GM12878 (cell line): Measurements from ENCODE around the gene TUBB. TPM values are rescaled to one million over a fixed set of nuclear protein-coding genes. Genes with fewer than 3 reads are reported as not detected.

Experiments used
- ASH2L ChIP-seq: fragments of 300-600, 200-600 bp; sonication (generic); IDR thresholded peaks from 2 replicates; pipeline ENCODE4 v1.6.1; 2017; ENCODE audit warnings: low read depth, mild to moderate bottlenecking, borderline replicate concordance
- BMI1 ChIP-seq: fragments of 450-650 bp; IDR thresholded peaks from 2 replicates; pipeline ENCODE4 v1.6.1; 2016; ENCODE audit warnings: mild to moderate bottlenecking, moderate library complexity, borderline replicate concordance
- BRCA1 ChIP-seq: IDR thresholded peaks from 2 replicates; pipeline ENCODE4 v1.6.1; 2011; ENCODE audit warnings: low read depth, low read length, improper control_type of control experiment
- HCFC1 ChIP-seq: fragments of 150-350 bp; IDR thresholded peaks from 2 replicates; pipeline ENCODE4 v1.6.1; 2014; ENCODE audit warnings: low read length
- IKZF2 ChIP-seq, 2 experiments: fragments of 450-650 bp; IDR thresholded peaks; 2 replicates each; pipeline ENCODE4 v1.6.1; 2017; ENCODE audit warnings: mild to moderate bottlenecking in 2 of 2, moderate library complexity in 2 of 2
- KDM1A ChIP-seq: fragments of 200-600 bp; sonication (generic); IDR thresholded peaks from 2 replicates; pipeline ENCODE4 v1.6.1; 2016; ENCODE audit warnings: borderline replicate concordance
- MXI1 ChIP-seq: fragments of 150-350 bp; IDR thresholded peaks from 2 replicates; pipeline ENCODE4 v1.6.1; 2011; ENCODE audit warnings: low read depth, mild to moderate bottlenecking, inconsistent platforms, low read length, improper control_type of control experiment
- NBN ChIP-seq: fragments of 450-650 bp; IDR thresholded peaks from 2 replicates; pipeline ENCODE4 v1.6.1; 2016
- NR2C1 ChIP-seq: fragments of 450-650 bp; IDR thresholded peaks from 2 replicates; pipeline ENCODE4 v1.6.1; 2017; ENCODE audit warnings: antibody characterized with exemption, mild to moderate bottlenecking, moderate library complexity
- POLR2AphosphoS5 ChIP-seq: IDR thresholded peaks from 2 replicates; pipeline ENCODE4 v1.6.1; 2011; ENCODE audit warnings: mild to moderate bottlenecking, low read length, inconsistent platforms
- TAF1 ChIP-seq: IDR thresholded peaks from 2 replicates; pipeline ENCODE4 v1.6.1; 2011; ENCODE audit warnings: mild to moderate bottlenecking, low read depth, low read length, borderline replicate concordance
- ZNF24 ChIP-seq: fragments of 450-650 bp; IDR thresholded peaks from 2 replicates; pipeline ENCODE4 v1.6.1; 2017; ENCODE audit warnings: antibody characterized with exemption, mild to moderate bottlenecking
- polyA plus RNA-seq, 11 experiments: library from polyadenylated mRNA; depleted of rRNA in 4 of 11; unstranded in 6 of 11; stranded (reverse) in 5 of 11; fragments of >200 nt; fragmentation: Nextera tagmentation in 4 of 11; fragmentation: Illumina TruSeq in 1 of 11; extraction: Ambion mirVana in 4 of 11; extraction: Trizol in 1 of 11; gene quantifications; 1 replicate in 1 of 11; 2 replicates in 10 of 11; pipeline versions ENCODE4 v1.2.1 to v1.2.3, GENCODE V29; 2011 to 2016; ENCODE audit warnings: inconsistent platforms in 2 of 11, missing spikeins in 2 of 11, low read depth in 1 of 11
- total RNA-seq, 4 experiments: library from RNA; depleted of rRNA in 3 of 4; stranded (reverse); fragments of >200 nt in 3 of 4; fragmentation: Illumina TruSeq in 1 of 4; extraction: Trizol in 1 of 4; gene quantifications; 2 replicates each; pipeline versions ENCODE4 v1.2.1 to v1.2.3, GENCODE V29; 2013 to 2021
- TF ChIP-seq, protein P1 (sequence below): fragments of 450-650 bp; IDR thresholded peaks from 2 replicates; pipeline ENCODE4 v1.6.1; 2017; ENCODE audit warnings: antibody characterized with exemption, mild to moderate bottlenecking, moderate library complexity
- TF ChIP-seq, protein P2 (sequence below), 3 experiments: IDR thresholded peaks in 2 of 3; conservative IDR thresholded peaks in 1 of 3; 2 replicates each; pipeline ENCODE4 v1.5.1; 2011; ENCODE audit warnings: low read depth in 3 of 3, low read length in 3 of 3, mild to moderate bottlenecking in 3 of 3, control low read depth in 2 of 3, moderate library complexity in 2 of 3, inconsistent platforms in 1 of 3, mixed read lengths in 1 of 3; ENCODE audit not compliant: control insufficient read depth in 2 of 3, insufficient read depth in 1 of 3; ENCODE audit errors: extremely low read depth in 1 of 3
- TF ChIP-seq, protein P3 (sequence below): fragments of 150-350 bp; IDR thresholded peaks from 2 replicates; pipeline ENCODE4 v1.6.1; 2016; ENCODE audit warnings: low read depth, low read length
- TF ChIP-seq, protein P4 (sequence below): fragments of 450-650 bp; formaldehyde crosslinking; IDR thresholded peaks from 2 replicates; pipeline ENCODE4 v1.4.0; 2022; ENCODE audit warnings: mild to moderate bottlenecking, moderate library complexity
- TF ChIP-seq, protein P5 (sequence below): IDR thresholded peaks from 2 replicates; pipeline ENCODE4 v1.6.1; 2011; ENCODE audit warnings: mild to moderate bottlenecking, low read depth, low read length, moderate library complexity; ENCODE audit not compliant: insufficient replicate concordance

The TUBB gene
- total and polyA plus RNA-seq, 10 of the 15 experiments (the other 5 are each of a cell fraction or from before 2014, with no cell fraction given) = 1,039 to 3,052 (median 1,656) TPM

DNA sequence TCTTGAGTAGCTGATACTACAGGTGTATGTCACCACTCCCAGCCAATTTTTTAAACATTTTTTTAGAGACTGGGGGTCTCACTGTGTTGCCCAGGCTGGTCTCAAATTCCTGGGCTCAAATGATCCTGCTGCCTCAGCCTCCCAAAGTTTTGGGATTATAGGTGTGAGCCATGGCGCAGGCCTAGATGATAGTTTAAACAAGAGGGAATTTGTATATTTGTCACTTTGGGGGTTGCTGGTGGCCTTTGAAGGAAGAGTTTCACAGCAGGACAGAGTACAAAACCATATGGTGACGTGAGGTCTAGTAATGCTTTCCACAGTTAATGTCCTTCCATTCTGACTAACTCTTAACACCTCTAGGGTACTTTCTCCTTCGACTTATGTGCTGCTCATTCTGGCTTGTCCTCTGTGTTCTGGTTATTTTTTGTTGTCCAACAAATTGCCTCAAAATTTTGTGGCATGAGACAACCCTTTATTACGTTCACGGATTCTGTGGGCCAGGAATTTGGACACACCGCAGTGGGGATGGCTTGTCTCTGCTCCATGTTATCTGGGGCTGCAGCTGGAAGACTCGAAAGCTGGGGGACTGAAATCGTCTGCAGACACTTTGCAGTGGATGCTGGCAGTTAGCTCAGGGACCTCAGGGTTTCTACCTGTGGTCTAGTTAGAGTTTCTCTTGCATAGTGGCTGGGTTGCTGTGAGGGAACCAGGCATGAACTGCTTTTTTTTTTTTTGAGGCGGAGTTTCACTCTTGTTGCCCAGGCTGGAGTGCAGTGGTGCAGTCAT lies 47.2 kb downstream of the TUBB start (continued):
- TF ChIP-seq BMI1 = peak; percentile 68; the same call in 1 of the 2 replicates
- TF ChIP-seq KDM1A = no peak
- TF ChIP-seq, protein P1, sequence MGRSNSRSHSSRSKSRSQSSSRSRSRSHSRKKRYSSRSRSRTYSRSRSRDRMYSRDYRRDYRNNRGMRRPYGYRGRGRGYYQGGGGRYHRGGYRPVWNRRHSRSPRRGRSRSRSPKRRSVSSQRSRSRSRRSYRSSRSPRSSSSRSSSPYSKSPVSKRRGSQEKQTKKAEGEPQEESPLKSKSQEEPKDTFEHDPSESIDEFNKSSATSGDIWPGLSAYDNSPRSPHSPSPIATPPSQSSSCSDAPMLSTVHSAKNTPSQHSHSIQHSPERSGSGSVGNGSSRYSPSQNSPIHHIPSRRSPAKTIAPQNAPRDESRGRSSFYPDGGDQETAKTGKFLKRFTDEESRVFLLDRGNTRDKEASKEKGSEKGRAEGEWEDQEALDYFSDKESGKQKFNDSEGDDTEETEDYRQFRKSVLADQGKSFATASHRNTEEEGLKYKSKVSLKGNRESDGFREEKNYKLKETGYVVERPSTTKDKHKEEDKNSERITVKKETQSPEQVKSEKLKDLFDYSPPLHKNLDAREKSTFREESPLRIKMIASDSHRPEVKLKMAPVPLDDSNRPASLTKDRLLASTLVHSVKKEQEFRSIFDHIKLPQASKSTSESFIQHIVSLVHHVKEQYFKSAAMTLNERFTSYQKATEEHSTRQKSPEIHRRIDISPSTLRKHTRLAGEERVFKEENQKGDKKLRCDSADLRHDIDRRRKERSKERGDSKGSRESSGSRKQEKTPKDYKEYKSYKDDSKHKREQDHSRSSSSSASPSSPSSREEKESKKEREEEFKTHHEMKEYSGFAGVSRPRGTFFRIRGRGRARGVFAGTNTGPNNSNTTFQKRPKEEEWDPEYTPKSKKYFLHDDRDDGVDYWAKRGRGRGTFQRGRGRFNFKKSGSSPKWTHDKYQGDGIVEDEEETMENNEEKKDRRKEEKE = no peak
- TF ChIP-seq MXI1 = no peak
- TF ChIP-seq BRCA1 = no peak
- TF ChIP-seq POLR2AphosphoS5 = no peak
- no peak for TF ChIP-seq NR2C1
- TF ChIP-seq, protein P2, sequence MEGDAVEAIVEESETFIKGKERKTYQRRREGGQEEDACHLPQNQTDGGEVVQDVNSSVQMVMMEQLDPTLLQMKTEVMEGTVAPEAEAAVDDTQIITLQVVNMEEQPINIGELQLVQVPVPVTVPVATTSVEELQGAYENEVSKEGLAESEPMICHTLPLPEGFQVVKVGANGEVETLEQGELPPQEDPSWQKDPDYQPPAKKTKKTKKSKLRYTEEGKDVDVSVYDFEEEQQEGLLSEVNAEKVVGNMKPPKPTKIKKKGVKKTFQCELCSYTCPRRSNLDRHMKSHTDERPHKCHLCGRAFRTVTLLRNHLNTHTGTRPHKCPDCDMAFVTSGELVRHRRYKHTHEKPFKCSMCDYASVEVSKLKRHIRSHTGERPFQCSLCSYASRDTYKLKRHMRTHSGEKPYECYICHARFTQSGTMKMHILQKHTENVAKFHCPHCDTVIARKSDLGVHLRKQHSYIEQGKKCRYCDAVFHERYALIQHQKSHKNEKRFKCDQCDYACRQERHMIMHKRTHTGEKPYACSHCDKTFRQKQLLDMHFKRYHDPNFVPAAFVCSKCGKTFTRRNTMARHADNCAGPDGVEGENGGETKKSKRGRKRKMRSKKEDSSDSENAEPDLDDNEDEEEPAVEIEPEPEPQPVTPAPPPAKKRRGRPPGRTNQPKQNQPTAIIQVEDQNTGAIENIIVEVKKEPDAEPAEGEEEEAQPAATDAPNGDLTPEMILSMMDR (IDR thresholded peaks at IDR 0.05 in 2 of 3, conservative IDR thresholded peaks at IDR 0.05 in 1 of 3; ENCODE audit: control insufficient read depth in 2 of 3, extremely low read depth in 1 of 3, insufficient read depth in 1 of 3, low read depth in 3 of 3, low read length in 3 of 3) = no peak
- TF ChIP-seq, protein P3, sequence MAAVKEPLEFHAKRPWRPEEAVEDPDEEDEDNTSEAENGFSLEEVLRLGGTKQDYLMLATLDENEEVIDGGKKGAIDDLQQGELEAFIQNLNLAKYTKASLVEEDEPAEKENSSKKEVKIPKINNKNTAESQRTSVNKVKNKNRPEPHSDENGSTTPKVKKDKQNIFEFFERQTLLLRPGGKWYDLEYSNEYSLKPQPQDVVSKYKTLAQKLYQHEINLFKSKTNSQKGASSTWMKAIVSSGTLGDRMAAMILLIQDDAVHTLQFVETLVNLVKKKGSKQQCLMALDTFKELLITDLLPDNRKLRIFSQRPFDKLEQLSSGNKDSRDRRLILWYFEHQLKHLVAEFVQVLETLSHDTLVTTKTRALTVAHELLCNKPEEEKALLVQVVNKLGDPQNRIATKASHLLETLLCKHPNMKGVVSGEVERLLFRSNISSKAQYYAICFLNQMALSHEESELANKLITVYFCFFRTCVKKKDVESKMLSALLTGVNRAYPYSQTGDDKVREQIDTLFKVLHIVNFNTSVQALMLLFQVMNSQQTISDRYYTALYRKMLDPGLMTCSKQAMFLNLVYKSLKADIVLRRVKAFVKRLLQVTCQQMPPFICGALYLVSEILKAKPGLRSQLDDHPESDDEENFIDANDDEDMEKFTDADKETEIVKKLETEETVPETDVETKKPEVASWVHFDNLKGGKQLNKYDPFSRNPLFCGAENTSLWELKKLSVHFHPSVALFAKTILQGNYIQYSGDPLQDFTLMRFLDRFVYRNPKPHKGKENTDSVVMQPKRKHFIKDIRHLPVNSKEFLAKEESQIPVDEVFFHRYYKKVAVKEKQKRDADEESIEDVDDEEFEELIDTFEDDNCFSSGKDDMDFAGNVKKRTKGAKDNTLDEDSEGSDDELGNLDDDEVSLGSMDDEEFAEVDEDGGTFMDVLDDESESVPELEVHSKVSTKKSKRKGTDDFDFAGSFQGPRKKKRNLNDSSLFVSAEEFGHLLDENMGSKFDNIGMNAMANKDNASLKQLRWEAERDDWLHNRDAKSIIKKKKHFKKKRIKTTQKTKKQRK = no peak
- TF ChIP-seq TAF1 = no peak; the same call in 1 of the 2 replicates
- peak; percentile 95 for TF ChIP-seq NBN
- TF ChIP-seq, protein P4, sequence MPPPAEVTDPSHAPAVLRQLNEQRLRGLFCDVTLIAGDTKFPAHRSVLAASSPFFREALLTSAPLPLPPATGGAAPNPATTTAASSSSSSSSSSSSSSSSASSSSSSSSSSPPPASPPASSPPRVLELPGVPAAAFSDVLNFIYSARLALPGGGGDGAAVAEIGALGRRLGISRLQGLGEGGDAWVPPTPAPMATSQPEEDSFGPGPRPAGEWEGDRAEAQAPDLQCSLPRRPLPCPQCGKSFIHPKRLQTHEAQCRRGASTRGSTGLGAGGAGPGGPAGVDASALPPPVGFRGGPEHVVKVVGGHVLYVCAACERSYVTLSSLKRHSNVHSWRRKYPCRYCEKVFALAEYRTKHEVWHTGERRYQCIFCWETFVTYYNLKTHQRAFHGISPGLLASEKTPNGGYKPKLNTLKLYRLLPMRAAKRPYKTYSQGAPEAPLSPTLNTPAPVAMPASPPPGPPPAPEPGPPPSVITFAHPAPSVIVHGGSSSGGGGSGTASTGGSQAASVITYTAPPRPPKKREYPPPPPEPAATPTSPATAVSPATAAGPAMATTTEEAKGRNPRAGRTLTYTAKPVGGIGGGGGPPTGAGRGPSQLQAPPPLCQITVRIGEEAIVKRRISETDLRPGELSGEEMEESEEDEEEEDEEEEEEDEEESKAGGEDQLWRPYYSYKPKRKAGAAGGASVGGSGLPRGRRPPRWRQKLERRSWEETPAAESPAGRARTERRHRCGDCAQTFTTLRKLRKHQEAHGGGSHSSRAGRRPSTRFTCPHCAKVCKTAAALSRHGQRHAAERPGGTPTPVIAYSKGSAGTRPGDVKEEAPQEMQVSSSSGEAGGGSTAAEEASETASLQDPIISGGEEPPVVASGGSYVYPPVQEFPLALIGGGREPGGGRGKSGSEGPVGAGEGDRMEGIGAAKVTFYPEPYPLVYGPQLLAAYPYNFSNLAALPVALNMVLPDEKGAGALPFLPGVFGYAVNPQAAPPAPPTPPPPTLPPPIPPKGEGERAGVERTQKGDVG (CRISPR knock-in tag) = no peak
- TF ChIP-seq ASH2L = no peak
- no peak for TF ChIP-seq HCFC1
- peak; percentile 94 to 97 for TF ChIP-seq IKZF2 (IDR thresholded peaks at IDR 0.05)
- TF ChIP-seq, protein P5, sequence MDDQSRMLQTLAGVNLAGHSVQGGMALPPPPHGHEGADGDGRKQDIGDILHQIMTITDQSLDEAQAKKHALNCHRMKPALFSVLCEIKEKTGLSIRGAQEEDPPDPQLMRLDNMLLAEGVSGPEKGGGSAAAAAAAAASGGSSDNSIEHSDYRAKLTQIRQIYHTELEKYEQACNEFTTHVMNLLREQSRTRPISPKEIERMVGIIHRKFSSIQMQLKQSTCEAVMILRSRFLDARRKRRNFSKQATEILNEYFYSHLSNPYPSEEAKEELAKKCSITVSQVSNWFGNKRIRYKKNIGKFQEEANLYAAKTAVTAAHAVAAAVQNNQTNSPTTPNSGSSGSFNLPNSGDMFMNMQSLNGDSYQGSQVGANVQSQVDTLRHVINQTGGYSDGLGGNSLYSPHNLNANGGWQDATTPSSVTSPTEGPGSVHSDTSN = no peak
- TF ChIP-seq ZNF24 = no peak
